Measurements from ENCODE around the gene METAP1D.
"Not testable (repeated sequence)": the region's sequence is repeated elsewhere in the genome, so short reads cannot be mapped to it uniquely, and the experiment has no call there.

METAP1D gene

DNA sequence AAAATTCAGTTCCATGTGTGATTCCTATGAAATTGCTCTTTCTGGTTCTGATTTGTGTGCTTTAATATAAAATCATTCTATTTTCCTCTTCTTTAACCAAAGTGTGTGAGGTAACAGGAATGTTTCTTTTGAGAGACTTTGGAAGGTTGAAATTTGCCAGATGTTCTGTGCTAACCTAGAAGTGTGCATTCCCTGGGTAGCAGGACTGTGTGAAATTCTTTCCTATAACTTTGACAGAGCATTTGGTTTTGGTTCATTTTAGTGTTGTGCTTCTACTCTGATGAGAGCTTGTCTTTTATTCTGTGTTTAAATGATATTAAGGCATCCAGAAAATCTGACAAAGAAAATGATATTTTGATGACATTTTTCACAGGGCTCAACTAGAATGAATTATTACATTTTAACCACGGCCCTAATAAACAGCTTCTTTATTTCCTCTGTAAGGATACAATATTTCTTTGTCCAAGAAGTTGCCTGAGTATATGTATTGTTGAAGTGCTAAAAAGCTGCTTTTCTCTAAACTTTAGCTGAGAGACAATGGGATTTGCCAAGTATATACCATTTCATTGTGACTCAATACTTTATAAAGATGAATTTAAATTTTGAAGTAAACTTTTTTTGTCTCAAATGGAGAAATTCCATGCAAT, 50.8 kb downstream of the METAP1D start:
- no peak for DNase-seq

DNA sequence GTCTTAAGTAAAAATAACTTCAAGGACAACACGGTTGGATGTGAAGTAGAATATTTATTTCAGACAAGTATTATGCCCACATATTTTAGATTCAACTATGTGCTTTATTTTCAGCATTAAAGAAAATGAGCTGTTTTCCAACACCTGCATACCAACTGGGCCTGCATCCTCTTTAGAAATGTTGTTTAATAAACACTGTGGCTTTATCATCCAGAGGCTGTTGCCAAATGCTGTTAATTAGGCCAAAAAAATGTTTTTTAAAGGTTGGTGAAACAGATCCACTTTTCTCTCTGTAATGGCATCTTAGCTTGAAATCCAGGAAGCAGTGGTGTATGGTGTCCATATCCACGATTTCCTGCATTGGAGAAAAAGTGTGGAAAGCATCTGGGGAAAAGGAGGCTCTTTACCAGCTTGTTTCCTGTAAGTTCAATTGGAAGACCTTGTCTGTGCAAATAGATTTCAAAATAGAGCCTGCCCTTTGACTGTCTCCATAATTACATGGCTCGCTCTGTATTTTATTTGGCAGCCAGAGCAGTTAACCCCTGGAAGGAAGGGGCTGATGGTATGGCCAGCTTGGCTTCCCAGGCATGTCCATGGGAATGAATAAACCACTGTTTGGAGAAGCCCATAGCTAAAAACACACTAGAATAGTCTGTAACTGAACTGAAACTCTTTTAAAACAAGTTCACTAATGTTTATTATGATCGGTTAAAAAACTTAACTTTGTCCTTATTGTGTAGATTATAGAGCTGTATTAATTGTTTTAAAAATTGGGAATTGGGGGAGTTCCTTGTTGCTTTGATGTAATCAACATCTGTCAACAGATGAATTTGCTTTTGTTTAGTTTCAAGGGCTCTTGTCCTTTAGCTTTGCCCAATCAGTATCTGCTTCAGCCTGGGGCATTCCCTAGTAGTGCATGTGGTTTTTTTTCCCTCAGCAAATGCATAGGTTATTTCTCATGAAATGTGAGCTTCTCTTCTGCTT, 52.5 kb downstream of the METAP1D start:
- DNase-seq: no peak

DNA sequence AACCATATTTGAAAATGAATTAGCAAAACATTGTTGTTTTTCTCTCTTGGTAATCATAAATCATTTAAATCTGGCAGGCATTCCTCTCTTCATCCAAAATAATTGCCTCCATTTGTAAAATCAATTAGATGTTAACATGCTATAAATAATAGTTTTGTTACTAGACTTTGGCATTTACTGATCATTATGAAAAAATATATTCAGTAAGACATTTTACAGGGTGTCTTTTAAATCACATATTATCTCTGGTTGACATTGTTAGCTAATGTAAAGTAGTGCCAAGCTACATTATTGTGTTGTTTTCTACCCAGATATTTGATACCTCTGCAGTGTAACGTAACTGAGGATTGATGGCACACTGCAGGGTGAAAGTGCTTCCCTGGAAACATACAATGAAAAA, 53.7 kb downstream of the METAP1D start:
- DNase-seq: peak; percentile 73

DNA sequence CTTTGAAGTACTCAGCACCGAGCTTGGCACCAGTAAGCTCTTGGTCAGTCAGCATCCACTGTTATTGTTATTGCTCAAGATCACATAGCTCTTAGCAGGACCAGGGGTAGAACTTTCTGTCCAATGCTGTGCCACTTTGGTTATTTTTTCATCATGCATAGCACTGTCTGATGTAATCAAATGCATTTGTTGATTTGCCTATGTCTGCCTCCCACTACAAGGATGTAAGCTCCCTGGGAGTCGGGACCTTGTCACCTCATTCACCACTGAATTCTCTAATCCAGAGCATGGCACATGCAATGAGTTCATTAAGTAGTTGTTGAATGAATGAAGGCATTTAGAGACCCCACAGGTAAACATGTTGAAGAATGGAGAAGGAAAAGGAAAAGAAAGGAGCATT, 56.5 kb downstream of the METAP1D start:
- DNase-seq: no peak

DNA sequence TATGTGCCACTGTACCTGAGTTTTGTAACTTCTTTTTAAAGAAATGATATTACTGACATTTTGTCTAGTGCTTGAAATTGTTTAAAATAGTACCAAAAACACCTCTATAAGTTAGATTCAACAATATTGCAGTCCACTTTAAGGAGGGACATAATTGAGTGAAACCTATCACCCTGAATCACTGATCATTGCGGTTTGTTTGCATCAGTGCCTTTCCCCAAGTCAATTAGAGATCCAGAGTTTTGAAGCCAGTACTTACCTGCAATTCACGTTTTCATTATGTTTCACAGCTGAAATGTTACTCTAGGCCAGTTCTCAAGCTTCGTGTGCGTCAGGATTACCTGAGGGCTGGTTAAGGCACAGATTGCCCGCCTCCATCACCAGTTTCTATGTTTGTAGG, 58.9 kb downstream of the METAP1D start:
- no peak for DNase-seq

DNA sequence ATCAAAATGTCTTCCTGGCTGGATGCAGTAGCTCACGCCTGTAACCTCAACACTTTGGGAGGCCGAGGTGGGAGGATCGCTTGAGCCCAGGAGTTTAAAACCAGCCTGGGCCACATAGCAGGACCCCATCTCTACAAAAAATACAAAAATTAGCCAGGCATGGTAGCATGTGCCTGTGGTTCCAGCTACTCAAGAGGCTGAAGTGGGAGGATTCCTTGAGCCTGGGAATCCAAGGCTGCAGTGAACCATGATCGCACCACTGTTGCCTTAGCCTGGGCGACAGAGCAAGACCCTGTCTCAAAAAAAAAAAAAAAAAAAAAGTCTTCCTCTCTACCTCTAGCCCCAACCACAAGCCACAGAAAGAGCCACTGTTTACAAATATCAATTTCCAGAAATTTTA, 60.4 kb downstream of the METAP1D start:
- DNase-seq: not testable (repeated sequence)

DNA sequence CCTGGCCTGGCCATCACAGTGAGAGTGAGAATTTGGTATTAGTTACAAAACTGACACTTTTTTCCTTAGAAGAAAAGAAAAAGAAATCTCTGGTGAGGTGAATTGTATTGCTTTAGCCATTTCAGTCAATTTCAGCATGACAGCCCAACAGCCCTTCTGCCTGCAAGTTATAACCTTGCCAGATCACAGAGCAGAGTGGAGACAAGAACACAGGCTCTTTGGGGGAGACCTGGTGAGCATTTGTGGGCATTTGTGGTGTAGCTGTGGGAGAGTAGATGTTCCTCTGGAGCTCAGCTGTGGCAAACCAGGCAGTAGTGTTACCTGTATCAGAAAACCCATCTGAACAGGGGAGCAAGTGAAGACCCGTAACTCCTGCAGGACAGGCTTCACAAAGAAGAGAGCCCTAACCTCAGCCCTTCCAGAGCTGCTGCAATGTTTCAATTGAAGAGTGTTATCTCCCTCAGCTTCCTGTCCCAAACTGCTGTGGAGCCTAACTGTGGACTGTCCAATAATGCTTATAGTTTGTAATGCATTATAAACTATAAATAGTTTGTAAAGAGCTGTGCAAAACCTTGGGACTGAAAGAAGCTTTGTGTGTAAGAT, 62.8 kb downstream of the METAP1D start:
- DNase-seq: no peak

DNA sequence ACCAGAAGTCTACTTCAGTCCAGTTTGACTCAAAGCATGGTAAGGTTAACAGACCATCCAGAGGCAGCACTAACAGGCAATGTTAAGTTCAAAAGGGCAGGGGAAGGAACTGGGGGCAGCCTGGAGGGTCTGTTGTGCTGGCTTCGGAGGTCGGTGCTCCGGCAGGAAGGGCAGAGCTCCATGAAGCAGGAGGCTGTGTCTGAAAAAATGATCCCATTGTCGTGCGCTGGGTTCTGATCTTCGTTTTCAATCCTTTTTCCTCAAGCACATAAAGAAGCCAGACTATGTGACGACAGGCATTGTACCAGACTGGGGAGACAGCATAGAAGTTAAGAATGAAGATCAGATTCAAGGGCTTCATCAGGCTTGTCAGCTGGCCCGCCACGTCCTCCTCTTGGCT, 63.7 kb downstream of the METAP1D start:
- no peak for DNase-seq

DNA sequence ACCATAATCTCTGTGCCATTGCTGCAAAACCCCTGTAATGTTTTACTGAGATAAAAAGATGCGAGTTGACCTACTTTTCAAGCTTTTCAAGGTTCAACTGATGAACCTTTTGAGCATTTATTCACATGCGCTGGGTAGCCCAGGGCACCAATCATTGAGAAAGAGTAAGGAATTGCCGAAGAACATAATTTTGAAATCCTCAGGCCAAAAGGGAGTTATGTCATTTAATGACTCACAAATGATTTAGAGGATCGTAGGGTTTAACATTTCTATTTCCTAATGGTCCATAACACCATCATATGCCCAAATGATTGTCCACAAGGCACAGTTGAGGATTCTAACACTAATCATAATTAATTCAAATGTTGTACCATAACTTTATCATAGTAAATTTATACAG, 65.4 kb downstream of the METAP1D start:
- no peak for DNase-seq

DNA sequence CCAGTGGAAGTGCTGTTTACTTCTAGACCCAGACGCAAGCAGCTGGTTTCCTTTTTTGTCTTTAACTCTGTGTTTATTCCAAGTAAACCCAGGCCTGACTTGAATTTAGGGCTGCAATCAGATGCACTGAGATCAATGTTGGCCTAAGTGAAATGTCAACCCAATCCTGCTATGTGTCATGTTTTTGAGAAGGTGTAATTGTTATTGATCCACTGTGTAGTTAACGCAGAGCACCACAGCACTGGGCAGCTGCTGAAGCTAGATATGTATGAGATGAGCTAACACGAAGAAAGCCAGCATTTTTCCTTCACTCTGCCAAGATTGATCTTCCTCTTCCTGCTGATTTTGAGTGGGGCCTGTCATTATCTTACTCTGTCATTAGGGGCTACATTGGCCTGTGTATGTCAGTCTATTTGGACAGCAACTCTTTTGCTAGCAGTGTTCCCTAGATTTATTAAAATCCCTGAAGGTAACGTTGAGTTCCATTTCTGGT, 66.7 kb downstream of the METAP1D start:
- peak; percentile 45 for DNase-seq

DNA sequence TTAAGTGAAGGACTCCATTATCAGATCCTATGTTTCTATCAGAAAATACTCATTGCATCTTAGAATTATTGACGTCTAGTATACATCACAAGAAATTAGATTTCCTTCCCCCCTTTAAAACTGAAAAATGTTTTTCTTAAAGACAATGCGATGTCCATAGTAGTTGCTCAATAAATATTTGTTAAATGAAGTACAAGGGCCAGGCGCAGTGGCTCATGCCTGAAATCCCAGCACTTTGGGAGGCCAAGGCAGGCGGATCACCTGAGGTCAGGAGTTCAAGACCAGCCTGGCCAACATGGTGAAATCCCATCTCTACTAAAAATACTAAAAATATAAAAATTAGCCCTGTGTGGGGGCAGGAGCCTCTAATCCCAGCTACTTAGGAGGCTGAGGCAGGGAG, 68.2 kb downstream of the METAP1D start:
- DNase-seq: not testable (repeated sequence)

DNA sequence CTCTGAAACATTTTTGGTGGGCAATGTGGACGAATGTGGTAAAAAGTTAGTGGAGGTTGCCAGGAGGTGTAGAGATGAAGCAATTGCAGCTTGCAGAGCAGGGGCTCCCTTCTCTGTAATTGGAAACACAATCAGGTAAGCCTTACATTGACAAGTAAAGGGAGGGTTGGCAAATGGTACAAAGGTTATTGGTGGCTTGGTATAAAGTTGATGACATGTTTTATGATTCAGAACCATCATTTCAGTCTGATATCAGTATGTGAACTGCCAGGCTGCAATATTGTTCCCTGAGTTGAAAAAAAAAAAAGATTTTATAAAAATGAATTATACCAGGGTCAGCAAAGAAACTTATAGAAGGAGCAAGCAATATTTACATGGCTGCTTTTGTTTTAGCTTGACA, 71.2 kb downstream of the METAP1D start:
- no peak for DNase-seq

DNA sequence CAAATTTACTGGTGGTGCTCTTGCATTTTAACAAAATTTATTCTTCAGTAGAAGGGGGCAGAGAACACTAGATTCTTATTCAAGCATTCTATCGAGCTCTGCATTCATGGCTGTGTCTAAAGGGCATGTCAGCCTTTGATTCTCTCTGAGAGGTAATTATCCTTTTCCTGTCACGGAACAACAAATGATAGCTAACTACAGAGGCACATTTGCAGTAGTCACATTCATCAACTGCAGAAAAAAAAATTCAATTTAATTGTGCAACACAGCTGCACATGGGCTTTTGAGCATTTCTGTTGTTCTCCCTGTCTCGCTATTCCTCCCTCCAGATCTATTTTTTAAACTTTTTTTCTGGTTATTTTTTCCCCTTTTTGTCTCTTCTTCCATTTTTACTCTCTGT, 72.5 kb downstream of the METAP1D start:
- peak; percentile 95 for DNase-seq

DNA sequence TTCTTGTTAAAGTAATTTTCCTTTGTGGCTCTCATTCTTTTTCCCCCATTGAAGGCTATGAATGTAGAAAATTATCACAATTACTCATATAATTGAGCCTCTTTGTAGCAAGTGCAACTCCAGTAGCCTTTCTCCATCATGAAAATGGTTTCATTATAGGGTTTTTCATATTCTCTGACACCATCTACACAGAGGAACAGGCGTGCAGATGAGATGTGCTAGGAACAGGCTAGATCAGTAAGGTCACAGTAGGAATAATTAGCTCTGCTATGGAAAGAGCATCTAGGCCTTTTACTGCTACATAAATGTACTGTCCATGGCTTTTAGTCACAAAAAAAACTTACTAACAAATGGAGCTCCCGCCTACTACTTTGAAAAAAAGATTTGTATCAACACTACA, 73.0 kb downstream of the METAP1D start:
- peak; percentile 95 for DNase-seq

DNA sequence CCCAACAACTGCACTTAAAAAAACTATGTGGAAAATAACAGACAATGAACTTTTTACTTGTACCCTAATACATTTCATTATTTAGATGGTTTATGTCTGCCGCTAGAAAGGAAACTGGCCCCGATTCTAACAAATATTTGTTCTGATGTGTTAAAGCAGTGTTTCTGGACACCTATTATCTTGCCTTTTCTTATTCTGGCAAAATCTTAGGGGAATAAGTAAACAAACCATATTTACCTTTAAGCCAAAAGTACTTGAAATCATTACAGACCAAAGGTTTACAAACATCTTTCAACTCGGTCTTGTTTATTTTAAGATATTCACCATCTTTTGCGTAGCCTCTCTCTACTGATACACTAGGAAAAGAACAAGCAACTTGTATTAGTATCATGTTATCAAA, 73.8 kb downstream of the METAP1D start:
- DNase-seq: no peak

DNA sequence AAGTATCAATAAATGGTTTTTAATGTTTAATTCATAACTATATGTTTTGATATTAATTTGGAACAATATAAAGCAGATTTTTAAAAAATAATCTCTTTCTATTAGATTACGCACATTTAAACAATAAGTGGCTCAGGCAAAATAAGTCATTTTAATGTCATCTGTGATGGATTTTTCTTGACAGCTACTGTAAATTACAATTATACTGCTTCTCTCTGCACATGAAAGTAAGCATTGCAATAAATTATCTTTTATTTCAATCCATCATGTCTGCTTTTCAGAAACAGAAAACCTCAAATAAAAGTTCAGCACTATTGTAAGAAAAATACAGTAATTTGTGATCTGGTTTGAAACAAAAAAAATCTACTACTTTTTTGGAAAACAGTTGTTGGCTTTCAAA, 74.5 kb downstream of the METAP1D start:
- no peak for DNase-seq

DNA sequence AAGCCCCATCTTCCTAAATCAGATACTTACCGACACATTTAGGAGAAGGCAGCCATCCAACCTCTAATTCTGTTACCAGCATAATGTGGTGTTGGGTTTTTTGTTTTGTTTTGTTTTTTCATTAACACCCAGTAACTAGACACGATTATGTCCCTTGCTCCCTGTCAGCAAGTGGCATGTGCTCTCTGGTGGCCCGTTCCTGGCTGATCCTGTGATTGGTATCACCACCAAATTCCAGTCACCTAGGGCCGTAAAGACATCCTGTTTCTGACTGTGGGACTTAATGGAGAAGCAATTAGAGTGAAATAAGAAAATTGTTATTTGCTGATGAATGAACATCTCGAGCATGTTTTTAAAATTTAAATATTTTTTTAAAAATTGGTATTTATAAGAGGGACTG, 79.7 kb downstream of the METAP1D start:
- DNase-seq: no peak

DNA sequence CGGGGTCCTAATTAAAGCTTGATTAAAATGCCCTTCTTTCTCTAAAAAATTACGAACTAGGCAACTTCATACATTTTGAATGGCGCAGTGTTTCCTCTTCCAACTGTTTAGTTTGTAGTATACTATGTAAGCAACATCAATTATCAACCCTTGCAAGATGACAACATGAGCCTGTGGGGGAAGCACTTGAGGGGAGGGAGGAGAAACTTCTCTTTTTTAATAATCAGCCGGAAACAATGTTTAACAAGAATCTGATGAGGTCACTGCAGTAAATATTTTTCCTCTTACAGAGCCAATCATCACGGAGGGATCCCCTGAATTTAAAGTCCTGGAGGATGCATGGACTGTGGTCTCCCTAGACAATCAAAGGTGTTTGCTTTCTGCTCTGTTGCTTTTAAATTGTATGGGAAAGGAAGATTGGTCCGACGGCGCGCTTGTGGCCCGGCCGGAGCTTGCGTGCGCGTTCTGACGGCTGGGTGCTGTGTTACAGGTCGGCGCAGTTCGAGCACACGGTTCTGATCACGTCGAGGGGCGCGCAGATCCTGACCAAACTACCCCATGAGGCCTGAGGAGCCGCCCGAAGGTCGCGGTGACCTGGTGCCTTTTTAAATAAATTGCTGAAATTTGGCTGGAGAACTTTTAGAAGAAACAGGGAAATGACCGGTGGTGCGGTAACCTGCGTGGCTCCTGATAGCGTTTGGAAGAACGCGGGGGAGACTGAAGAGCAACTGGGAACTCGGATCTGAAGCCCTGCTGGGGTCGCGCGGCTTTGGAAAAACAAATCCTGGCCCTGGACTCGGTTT, 80.3 kb downstream of the METAP1D start:
- DNase-seq: peak; percentile 41

DNA sequence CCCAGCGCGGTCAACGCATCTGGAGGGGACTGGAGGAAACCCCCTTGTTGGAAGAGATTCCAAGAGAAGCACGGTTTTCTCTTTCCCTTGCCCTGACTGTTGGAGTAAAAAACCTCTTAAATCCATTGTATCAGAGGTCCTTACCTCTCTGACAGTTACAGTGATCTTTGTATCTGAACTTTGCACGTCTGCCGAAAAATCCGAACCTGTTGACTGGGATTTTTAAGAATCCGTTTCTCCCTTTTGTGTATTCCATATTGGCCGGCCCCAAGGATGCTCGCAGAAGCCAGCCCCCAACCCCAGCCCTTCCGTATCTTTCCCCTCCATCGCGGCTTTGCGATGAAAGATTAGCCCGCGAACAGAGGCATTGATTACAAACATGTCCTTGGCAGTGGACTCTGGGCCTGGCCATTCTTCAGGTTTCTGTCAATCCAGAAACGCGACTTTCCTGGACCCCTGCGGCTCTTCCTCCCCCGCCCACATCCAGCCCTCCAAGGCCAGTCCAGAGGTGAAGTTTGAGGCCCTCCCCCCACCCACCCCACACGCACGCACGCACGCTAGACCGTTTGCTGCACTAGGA, 81.0 kb downstream of the METAP1D start:
- no peak for DNase-seq

DNA sequence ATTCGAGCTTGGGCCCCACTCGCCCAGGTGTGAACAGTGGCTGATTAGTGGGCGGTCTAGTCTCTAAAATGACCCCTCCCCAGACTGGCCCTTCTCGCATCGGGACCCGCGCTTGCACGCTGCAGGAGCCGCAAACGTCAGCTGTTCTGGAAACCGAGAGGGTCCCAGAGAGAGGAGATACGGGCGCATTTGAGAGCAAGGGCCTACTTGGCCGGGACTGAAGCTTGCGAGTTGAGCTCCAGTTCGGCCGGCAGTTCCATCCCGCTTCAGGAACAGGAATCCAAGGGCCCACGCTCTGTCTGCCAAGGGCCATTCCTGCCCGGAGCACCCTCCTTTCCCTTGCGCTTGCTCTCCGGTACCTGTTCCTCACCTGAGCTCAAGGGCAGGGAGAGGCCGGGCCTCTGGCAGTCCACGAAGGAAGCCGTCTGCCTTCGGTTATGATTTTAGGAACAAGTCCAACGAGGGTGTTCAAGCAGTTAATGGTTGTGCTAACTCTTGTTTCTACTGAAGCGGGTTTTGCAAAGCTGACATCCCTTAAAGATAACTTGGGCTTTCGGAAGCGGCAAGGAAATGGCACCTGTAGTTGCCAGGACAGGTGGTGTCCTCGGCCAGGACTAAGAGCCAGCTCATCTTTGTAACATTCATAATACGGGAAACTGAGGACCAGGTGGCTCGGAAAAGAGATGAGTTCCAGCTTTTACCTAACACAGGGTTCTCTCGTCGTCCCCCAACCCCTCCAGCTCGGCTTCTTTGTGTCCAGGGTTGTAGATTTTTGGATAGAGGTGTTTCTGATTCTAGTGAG, 81.7 kb downstream of the METAP1D start:
- DNase-seq: no peak

DNA sequence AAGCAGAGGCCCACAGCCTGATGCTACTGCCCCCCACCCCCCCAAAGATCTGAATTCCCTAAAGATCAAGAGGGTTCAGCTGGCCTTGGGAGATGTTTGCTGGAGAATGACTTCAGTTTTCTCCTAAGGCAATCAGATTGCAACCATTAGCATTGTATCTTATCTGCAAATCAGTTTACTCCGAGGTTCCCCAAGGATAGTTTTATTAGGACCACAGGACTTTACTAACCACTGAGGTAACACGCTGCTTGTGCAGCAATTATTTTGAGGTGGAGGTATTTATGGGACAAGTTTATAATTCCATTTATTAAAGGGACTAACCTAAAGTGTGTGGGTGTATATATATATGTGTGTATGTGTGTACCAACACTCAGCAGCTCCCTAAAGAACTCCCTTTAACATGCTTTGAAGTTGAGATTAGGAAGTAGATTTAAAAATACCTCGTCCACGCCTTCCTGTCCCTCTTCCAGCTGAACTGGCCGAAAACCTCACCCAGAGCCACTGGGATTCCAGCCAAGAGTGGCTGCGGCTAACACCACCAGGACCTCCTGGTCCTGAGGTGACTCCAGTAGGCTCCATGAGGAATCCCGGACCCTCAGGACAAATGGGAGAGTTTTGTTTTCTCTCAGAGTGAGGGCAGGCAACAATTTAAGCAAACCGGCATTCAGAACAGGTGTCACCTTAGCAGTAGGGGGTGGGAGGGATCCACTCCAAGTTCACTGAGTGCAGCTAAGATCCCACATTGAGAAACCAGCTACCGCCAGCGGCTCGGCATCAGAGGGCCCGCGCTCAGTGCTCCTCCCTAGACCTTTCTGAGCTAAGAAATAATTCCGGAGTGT, 82.6 kb downstream of the METAP1D start:
- no peak for DNase-seq

All from NCI-H1436 treated with DMSO at 0.1 percent for 48 hours (cell line).